Hypothalamus (tissue), 51 donors: Measurements from ENCODE around the gene RASA3.

Experiments used
- DNase-seq, 51 donors: peaks; one replicate each; lab custom pipeline; 2025; lab: John Stamatoyannopoulos, UW

RASA3 gene

DNA sequence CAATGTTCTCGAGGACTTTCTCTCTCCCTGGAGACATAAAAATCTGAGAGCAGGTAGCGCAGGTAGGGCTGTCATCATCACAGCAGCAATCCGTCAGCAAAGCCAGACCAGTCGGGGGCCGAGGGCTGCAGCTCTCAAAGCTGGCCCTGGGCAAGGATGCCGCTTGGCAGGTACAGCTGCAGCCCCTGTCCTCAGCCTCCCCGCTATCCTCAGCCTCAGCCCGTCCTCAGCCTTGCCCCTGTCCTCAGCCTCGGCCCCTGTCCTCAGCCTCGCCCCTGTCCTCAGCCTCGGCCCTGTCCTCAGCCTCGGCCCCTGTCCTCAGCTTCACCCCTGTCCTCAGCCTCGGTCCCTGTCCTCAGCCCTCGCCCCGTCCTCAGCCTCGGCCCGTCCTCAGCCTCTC, 169.4 kb downstream of the RASA3 start:
- DNase-seq: no peak

DNA sequence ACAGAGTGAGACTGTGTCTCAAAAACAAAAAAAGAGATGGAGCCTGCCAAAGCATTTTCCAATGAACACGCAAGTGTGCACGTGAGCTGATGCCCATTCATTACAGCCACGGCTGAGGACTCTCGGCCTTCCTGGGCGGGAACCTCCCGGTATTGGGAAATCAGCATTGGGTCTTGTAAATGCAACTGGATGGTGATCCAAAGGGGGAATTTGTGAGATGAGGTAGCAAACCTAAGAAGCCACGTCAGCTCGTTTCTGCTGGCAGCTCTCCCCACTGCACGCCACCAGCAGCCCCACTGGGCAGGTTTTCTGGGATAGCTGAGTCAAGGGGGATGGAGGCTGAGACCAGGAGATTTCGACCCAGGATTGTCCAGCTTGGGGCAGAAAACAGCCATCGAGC, 170.0 kb downstream of the RASA3 start:
- DNase-seq: no peak

DNA sequence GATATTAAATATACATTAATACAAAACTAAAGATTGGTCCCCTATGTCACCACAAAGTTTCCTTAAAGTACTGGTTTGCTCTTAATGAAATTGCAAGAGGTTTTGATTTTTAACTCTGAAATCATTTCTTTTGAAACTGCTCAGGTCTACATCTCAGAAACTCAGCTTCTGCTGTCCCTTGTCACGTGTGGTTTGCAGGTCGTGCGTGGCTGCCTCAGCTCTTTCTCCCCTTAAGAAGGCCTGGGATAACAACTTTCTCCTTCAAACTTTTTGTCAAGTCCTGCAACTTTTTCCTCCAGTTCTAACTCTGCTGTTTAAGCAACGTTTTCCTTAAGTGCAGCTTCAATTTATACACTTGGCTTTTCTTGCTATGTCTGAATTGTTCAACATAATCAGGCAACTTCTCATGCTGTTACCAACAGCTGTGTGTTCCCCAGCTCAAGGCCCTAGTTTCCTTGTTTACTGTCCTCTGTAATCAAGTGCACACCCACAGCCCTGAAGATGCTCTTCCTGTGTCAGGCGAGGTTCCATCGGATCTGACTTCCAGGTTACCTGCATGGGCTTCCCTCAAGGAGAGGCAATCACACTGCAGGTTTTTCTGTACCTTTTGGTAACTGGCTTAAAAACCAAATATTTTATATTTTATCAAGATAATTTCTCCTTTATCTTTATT, 172.0 kb downstream of the RASA3 start:
- DNase-seq: no peak

DNA sequence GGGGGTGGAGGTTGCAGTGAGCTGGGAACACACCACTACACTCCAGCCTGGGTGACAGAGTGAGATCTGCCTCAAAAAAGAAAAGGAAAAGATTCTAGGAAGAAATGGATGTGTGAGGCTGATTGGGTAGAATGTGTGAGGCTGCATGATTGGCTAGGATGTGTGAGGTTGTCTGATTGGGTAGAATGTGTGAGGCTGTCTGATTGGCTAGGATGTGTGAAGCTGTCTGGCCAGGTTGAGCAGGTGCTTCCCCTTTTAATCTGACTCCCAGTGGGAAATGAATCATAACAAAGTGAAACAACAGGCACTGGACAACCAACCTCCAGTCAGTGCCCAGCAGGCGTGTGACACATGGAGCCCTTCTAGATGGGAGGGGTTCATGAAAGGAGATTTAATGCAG, 173.2 kb downstream of the RASA3 start:
- no peak for DNase-seq

DNA sequence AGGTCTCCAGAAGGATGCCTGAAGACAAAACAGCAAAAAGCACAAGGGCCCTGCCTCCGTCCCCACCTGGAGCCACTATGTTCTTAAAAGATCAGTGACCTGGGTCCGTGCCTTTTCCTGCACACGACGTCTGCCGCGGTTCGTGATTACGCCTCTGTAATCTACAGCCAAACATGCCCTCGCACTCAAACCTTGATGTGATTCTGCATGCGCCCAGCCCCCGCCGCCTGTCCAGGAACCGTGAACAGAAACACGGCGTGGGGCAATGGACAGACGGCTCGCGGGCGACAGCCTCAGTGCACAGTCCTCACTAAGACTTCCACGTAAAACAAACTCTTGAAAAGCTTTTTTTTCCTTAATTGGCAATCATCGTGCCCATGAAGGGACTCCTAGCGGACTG, 174.1 kb downstream of the RASA3 start:
- DNase-seq: no peak

DNA sequence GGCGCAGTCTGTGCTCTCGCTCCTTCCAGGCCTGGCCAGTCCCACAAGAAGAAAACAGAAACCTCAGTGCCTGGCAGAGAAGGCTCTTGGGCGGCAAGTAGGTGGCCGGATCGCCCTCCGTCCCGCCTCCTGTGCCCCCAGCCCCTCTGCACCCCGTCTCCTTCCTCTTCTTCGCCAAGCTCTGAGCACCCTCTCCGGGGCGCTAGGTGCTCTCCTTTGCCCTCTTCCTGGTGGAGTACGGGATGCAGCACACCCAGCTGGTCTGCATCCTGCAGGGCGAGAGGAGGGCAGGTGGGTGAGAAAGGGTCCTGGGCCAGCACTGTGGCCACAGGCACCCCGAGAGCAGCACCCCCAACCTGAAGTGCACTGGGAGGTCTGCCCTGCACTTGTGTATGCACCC, 175.9 kb downstream of the RASA3 start:
- no peak for DNase-seq

DNA sequence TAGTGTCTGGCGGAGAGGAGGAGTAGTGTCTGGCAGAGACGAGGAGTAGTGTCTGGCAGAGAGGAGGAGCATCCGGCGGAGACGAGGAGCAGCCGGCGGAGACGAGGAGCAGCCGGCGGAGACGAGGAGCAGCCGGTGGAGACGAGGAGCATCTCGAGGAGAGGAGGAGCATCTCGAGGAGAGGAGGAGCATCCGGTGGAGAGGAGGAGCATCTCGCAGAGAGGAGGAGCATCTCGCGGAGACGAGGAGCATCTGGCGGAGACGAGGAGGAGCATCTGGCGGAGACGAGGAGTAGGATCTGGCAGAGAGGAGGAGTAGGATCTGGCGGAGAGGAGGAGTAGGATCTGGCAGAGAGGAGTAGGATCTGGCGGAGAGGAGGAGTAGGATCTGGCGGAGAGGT, 176.7 kb downstream of the RASA3 start:
- DNase-seq: no peak

DNA sequence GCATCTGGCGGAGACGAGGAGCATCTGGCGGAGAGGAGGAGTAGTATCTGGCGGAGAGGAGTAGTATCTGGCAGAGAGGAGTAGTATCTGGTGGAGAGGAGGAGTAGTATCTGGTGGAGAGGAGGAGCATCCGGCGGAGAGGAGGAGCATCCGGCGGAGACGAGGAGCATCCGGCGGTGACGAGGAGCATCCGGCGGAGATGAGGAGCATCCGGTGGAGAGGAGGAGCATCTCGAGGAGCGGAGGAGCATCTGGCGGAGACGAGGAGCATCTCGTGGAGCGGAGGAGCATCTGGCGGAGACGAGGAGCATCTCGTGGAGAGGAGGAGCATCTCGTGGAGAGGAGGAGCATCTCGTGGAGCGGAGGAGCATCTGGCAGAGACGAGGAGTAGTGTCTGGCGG, 177.2 kb downstream of the RASA3 start:
- no peak for DNase-seq

DNA sequence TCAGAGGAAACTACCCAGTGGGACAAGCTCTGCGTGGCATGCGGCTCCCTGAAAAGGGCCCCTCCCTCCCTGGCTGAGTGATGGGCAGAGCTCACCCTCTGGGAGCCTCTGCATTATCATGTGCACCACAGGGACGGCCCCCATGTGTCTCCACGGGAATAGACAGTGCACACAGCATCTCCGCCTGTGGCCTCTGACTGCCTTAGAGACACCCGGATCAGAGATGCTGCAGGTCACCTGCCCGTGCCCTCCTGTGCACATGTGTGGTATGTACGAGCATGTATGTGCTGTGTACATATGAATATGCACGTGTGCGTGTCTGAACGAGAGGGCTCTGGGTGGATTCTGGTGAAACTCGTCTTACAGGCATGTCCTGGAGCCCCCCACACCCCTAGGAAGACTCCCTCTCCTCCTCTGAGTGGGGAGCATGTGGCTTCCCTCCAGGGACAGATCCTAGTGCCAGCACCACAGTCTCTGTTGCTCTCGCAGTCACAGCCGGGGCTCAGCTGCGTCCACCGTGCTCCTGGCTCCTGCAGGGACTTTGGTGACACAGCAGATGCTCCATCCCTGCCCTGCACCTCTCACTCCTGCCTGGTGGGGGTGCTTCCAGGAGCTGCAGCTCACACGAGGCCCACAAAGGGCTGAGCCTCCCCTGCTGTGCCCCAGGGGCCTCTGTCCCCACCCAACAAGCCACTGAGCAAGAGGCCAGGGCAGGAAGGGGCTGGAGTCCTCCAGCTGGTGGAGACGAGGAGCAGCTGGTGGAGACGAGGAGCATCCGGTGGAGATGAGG, 178.2 kb downstream of the RASA3 start:
- no peak for DNase-seq

DNA sequence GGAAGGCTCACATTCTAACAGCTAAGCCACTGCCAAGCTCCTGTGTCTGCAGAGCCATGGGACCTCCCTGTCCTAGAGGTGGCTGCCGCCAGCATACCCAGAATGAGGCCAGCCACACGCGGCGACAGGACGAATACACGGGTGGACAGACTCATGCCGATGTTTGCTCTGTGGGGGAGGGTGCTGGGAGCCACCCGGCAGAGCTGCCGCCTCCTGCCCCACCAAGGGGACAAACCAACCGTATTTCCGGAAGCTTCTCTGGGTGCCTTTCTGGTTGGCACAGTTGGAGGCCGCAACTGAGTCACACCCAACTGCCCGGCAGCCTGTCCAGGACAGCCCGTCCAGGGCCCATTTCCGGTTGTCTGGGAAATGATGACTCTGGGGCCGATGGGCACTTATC, 178.9 kb downstream of the RASA3 start:
- DNase-seq: no peak

DNA sequence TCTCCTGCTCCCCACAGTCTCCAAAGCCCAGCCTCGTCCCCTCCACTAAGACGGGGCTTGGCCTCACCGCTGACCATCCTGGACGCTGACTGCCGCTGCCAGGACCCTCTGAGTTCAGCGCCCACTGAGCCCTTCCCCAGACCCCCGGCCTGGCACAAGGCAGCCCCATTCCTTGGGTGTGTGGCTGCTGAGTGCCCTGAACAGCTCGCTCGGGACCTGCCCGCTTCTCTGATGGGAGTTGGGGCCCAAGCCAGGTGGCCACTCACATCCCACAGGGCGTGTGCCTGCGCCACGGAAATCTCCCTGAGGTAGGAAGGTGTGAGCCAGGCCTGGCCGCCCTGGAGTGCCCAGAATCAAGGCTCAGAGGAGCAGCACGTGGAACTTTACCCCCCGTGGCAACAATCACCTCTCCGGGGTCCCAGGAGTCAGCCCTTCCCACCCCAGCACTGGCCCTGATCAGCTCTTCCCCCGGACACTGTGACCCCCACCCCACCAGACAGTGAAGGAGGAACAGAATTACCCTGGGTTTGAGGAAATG, 179.4 kb downstream of the RASA3 start:
- DNase-seq: no peak

DNA sequence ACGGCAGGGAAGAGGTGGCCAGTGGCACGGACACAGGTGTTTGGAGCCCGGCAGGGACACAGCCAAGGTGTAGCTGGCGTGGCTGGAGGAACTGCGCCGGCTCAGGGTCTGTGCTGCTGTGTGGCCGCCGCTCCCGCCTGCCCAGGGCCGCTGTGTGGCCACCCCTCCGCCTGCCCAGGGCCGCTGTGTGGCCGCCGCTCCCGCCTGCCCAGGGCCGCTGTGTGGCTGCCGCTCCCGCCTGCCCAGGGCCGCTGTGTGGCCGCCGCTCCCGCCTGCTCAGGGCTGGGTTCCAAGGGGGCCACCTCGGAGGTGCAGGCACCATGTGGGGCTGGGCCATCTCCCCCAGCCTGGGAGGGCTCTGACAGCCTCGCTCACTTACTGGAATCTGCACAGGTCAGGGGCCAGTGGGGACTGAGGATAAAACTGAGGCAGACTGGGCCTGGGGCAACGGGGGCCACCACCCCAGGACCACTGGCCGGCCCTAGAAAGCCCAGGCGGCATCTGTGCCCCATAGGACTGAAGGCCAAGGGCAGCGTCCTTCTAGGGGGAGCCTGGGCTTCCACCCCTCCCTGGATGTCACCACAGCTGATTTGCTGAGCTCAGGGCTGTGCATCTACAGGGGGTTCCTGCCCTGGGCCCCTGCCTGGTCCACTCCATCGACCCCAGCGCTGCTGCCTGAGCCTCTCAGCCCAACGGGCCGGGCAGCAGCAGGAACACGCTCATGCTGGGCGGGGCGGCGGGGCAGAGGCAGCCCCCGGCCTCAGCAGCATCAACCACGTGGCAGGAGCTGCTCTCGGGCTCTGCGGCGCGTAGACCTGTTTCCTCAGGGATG, 180.1 kb downstream of the RASA3 start:
- DNase-seq: no peak

DNA sequence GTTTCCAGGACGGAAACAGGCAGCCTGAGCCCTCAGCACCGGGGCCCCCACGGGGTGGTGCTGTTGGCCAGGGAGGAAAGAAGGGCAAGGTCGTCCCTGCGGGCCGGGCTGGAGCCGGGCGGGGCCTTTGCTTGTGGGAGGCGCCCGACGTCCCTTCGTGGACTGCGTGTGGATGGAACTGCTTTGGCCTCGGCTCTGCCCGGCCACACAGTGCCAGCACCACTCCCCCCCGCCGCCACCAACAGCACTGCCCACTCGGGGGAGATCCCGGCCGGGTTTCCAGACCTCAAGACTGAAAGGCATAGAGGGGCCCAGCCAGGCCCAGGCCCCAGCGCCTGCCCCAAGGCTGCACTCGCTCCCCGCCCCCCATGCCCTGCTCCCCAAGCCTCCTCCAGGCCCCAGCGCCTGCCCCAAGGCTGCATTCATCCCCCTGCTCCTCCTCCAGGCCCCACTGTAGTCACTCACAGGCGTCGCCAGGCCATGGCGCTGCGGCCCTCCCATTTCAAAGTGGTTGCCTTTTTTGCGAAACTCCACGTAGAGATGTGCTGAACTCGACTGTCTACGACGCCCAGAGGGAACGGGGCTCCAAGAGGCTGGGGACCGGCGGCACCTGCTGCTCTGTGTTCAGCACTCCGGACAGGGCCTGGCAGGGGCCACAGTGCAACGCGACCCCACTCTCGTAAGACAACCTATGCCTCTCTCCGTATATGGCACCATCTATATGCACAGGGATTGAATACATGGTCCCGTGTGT, 181.0 kb downstream of the RASA3 start:
- peak in 45 of 51 donors; percentile 12 to 85 (median 66) for DNase-seq

DNA sequence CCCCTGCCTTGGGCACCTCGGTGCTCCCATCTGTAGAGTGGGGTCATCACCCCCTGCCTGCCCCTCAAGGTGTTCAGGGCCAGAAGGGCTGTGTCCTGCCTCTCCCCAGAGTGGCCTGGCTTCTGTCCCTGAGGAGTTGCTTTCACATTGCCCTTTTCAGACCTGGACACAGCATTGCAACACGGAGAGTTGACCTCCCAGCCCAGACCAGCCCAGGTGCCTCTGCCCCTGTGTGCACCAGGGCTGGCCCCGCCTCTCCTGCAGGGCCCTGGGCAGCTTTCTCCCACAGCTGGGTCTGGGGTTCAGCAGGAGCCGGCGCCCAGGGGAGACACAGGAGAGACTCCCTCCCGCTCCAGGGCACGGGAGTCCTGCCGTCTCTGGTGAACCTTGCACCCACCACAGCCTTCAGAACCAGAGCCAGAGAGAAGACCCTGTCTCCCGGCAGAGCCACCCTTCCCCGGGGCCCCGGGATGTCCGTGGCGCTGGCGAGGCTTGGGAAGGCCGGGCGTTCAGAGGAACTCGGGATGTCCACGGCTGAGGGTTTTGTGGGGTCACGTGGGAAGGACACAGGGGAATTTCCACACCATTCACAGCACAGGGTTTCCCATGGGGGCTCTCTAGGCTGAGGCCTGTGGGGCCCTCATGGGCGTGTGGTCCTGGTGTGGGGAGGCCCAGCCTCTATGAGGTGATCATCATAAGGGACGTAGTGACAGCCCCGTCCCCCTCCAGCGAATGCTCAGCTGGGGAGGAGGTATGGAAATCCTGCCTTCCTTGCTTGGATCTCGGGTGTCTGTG, 181.8 kb downstream of the RASA3 start:
- no peak for DNase-seq

DNA sequence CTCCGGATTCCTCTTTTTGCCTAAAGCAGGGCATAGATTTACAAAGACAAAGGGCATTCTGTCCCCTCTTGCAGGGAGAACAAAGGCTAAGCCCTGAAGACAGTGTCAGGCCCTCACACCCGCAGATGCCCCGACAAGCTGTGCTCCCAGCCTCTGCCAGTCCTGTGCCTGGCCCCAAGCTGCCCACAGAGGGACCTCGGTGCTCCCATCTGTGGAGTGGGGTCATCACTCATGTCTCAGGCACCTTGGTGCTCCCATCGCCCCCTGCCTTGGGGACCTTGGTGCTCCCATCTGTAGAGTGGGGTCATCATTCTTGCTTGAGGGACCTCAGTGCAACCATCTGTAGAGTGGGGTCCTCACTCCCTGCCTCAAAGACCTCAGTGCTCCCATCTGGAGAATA, 182.9 kb downstream of the RASA3 start:
- DNase-seq: no peak

DNA sequence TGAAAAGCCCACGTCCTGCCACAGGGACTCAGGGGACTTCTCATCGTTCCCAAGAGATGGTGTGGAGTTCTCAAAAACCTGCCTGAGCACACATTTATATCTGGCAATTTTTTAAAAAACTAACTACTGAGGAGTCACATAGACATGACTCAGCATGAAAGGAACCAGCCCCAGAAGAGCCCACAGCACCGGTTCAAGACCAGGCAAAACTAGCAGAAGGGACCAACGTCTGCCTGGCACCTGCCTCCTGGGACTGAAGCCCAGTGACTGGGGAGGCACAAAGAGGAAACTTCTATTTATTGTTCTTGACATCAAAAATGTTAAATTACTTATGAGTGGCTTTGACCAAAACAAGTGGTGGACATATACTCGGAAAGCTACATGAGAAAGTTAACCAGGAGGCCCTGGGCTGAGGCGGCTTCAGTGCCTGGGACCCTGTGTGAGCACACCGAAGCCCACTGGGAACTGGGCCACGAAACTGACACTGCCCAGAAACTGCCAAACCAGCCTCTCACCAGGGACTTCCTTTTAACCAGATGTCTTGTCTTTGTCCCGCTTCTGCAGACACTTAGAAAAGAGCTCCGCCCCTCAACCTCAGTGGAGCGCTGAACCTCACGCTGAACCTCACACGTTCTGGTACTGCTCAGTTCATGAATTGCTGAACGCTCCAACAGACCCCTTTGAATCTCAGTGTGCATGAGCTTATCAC, 184.2 kb downstream of the RASA3 start:
- DNase-seq: no peak

DNA sequence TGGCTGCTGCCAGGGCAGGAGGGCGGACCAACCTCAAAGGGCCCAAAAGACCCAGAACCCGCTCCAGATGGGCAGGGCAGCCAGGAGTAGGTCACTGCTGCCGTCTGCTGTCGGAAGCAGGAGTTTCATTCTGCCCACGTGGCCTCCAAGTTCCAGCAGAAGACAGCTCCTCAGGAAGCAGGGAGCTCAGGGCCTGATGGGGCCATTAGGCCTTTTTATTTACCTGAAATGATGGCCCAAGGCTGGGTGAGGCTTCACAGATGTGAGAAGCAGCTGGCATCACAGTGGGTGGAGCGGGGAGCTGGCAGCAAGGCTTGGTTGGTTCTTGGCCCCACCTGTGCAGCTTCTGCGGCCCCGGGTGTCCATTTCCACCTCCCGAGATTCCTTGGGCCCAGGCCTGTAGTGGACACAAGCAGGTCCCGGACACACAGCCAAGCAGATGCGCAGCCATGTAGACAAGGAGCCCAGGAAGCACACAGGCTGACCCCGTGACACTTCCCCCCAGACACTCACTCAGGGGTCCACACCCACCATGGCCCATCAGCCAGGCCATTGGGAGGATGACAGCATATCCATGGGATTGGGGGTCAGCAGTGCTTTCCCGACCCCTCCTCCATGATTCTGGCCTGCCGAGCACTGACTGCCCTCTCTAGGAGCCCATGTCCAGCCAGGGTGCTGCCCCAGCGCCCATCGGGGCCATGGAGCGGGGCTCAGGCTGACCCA, 185.0 kb downstream of the RASA3 start:
- peak in 34 of 51 donors; percentile 9 to 68 (median 28) for DNase-seq

DNA sequence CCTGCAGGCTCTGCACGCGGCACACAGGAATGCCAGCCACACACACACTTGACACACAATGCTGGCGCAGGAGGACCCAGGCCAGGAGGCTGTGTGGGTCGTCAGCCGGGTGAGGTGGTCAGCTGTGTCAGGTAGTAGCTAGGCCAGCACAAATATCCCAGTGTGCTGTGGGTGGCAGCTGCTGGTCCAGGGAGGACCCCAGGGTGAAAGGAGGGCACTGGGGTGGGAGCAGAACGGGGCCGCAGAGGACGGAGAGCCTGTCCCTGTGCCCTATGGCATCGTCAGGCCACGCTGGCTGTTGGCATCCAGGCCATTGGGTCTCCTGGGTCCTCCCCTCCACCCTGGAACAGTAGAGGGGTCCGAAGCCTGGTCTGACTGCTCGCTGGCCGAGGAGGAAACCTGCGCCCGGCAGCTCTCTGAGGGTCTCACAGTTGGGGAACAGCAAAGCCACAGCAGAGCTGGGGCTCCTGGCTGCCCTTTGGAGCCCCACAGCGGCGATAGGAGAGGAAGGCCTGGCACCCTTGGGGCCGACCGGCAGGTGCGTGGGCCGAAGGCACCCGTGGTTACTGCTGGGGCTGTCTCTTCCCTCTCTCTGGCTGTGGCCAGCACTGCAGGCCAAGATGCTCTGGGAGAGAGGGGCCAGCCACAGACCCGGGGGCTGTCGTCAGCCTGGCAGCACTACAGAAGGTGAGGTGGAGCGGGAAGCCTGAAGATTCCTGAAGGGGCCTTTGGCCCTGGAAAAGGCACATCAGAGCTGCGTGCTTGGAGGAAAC, 185.8 kb downstream of the RASA3 start:
- DNase-seq: no peak
